ENCODE results near the gene PTAR1. TPM values are rescaled to one million over a fixed set of nuclear protein-coding genes. Genes with fewer than 3 reads are reported as not detected.

The PTAR1 gene
- total and polyA plus RNA-seq, 4 experiments from 2014 or later, result 11.0 to 80.0 (median 47.0) TPM

DNA sequence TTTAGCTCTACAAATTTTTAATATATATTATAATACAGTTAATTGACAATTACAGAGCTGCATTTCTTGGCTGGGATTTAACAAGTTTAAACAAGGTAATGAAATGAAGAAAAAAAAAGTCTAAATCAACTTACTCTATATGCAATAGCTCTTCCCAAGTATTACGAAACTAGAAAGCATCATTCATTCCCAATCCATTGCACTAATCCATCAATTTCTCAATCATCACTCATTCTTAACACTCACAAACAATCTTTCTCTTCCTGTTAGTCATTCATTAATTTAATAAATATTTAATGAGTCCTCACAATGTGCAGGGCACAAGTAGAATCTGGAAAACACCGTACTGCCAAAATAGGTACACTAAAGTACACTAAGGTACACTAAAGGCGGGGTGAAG, 44.7 kb downstream of the PTAR1 start:
- ChIA-PET POLR2A (ENCODE audit: partially characterized antibody) (no interaction called here), CTCF (ENCODE audit: partially characterized antibody) (no interaction called here)
- Mint-ChIP-seq H3K27me3 (no peaks in the 10 kb centered on the region), H3K36me3 (peaks cover 57 to 74% of the 10 kb centered on the region in 2 donors), H3K4me1 (peaks cover 0 to 4% (median 0%) of the 10 kb centered on the region in 4 donors), H3K4me3 (no peak overlapping the region), H3K27ac (no peak overlapping the region), H3K9me3 (no peaks in the 10 kb centered on the region)
- Histone ChIP-seq H3K4me3 (ENCODE audit: low read length in 2 of 2) (no peak overlapping the region), H3K27me3 (ENCODE audit: insufficient read depth, low read length) (no peaks in the 10 kb centered on the region), H3K9me3 (ENCODE audit: control insufficient read depth in 1 of 2, low read length in 2 of 2) (no peaks in the 10 kb centered on the region), H3K4me1 (ENCODE audit: insufficient read depth, low read length) (no peaks in the 10 kb centered on the region), H3K36me3 (ENCODE audit: insufficient read depth, low read length) (peaks cover 15% of the 10 kb centered on the region), H3K27ac (ENCODE audit: low read depth, low read length) (no peak overlapping the region)
- intact Hi-C loops (cut with micrococcal nuclease), result no loop called here
- no peak for DNase-seq

DNA sequence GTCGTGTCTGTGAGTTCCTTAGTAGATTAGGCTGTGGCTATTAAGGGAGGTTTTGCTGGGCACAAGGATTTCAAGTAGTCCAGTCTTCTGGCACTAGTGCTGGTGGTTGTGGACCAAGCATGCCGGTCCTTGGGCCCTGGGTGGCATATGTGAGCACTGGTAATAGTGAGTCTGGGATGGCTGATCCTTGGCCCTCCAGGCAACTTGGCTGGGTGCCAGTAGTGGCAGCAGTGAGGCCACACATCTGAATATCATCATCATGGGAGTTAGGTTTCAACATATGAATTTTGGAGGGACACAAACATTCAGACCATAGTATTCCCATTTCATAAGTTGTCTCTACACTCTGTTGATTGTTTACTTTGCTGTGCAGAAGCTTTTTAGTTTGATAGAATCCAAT, 62.3 kb downstream of the PTAR1 start:
- Mint-ChIP-seq H3K36me3 (peaks cover 4% of the 10 kb centered on the region in 2 donors), H3K4me3 (no peak overlapping the region), H3K27me3 (peaks cover 7 to 9% of the 10 kb centered on the region in 2 donors), H3K27ac (no peak overlapping the region), H3K4me1 (no peaks in the 10 kb centered on the region), H3K9me3 (peaks cover 0 to 75% (median 46%) of the 10 kb centered on the region in 8 donors)
- CTCF ChIA-PET (ENCODE audit: partially characterized antibody), result no interaction called here
- Histone ChIP-seq H3K4me1 (ENCODE audit: insufficient read depth, low read length) (no peaks in the 10 kb centered on the region), H3K27ac (ENCODE audit: low read depth, low read length) (no peak overlapping the region), H3K4me3 (ENCODE audit: low read length in 2 of 2) (no peak overlapping the region), H3K9me3 (ENCODE audit: control insufficient read depth in 1 of 2, low read length in 2 of 2) (peaks cover 0 to 11% of the 10 kb centered on the region in 2 donors), H3K27me3 (ENCODE audit: insufficient read depth, low read length) (no peaks in the 10 kb centered on the region), H3K36me3 (ENCODE audit: insufficient read depth, low read length) (no peaks in the 10 kb centered on the region)
- POLR2A ChIA-PET (ENCODE audit: partially characterized antibody), result no interaction called here
- no peak for DNase-seq
- intact Hi-C loops (cut with micrococcal nuclease), result no loop called here

DNA sequence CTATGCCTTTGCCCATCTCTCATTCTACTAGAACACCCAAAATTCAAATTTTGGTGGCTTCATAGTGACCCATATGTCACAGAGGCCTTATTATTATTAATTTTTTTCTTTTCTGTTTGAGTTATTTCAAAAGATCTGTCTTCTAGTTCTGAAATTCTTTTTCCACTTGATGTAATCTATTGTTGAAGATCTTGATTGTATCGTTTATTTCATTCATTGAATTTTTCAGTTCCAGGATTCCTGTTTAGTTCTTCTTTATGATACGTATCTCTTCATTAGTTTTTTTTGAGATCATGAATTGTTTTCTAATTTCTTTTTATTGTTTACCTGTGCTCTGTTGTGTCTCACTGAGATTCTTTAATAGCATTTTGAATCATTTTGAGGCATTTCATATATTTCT, 63.0 kb downstream of the PTAR1 start:
- CTCF ChIA-PET (ENCODE audit: partially characterized antibody), result no interaction called here
- H3K27me3 Mint-ChIP-seq, result peaks cover 8 to 12% of the 10 kb centered on the region in 2 donors
- H3K9me3 ChIP-seq (ENCODE audit: control insufficient read depth in 1 of 2, low read length in 2 of 2), result peaks cover 0 to 11% of the 10 kb centered on the region in 2 donors
- POLR2A ChIA-PET (ENCODE audit: partially characterized antibody), result no interaction called here
- no peak overlapping the region for H3K27ac ChIP-seq (ENCODE audit: low read depth, low read length)
- H3K4me3 Mint-ChIP-seq, result no peak overlapping the region
- H3K36me3 Mint-ChIP-seq, result peaks cover 3 to 4% of the 10 kb centered on the region in 2 donors
- intact Hi-C loops (cut with micrococcal nuclease), result no loop called here
- H3K36me3 ChIP-seq (ENCODE audit: insufficient read depth, low read length), result no peaks in the 10 kb centered on the region
- no peaks in the 10 kb centered on the region for H3K4me1 ChIP-seq (ENCODE audit: insufficient read depth, low read length)
- no peak overlapping the region for H3K27ac Mint-ChIP-seq
- no peaks in the 10 kb centered on the region for H3K27me3 ChIP-seq (ENCODE audit: insufficient read depth, low read length)
- H3K4me1 Mint-ChIP-seq, result no peaks in the 10 kb centered on the region
- peaks cover 0 to 70% (median 44%) of the 10 kb centered on the region in 8 donors for H3K9me3 Mint-ChIP-seq
- no peak overlapping the region for H3K4me3 ChIP-seq (ENCODE audit: low read length in 2 of 2)
- no peak for DNase-seq

DNA sequence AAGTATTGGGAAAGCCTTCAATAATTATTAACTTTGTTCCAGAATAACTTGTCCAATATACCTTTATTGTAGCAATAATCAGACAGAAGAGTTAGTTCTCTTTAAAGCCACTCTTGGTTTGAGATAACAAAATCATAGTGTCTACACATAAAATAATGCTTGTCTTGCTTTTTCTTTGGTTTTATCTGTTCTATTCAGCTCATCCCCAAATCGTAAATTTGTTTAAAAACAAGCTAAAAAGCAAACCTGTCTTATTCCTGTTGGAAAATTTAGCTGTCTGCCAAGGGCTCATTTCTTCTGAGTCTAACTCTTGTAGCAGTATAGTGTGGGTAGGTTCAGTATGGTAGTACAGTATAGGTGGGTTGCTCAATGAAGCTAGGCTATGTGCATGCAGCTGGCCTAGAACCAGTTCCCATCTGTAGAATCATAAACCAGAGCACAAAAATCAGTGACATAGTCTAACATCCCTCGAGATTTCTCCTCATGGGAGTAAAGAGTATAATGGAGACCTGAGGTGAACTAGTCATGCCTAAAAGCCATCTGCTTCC, 69.7 kb downstream of the PTAR1 start:
- no peak overlapping the region for H3K4me3 ChIP-seq (ENCODE audit: low read length in 2 of 2)
- H3K36me3 ChIP-seq (ENCODE audit: insufficient read depth, low read length), result no peaks in the 10 kb centered on the region
- CTCF ChIA-PET (ENCODE audit: partially characterized antibody), result interaction anchor here (1.2 kb wide), 1 partner anchor 17 kb away, joined by 3 read pairs; no protein-coding TSS in a partner anchor
- Mint-ChIP-seq H3K36me3 (no peaks in the 10 kb centered on the region), H3K27me3 (peaks cover 3 to 12% of the 10 kb centered on the region in 2 donors), H3K27ac (no peak overlapping the region), H3K4me1 (no peaks in the 10 kb centered on the region), H3K4me3 (no peak overlapping the region), H3K9me3 (peaks cover 0 to 18% (median 3%) of the 10 kb centered on the region in 8 donors)
- H3K27me3 ChIP-seq (ENCODE audit: insufficient read depth, low read length), result no peaks in the 10 kb centered on the region
- DNase-seq, result no peak
- intact Hi-C loops (cut with micrococcal nuclease), result no loop called here
- no peak overlapping the region for H3K27ac ChIP-seq (ENCODE audit: low read depth, low read length)
- no peaks in the 10 kb centered on the region for H3K4me1 ChIP-seq (ENCODE audit: insufficient read depth, low read length)
- POLR2A ChIA-PET (ENCODE audit: partially characterized antibody), result no interaction called here
- no peaks in the 10 kb centered on the region for H3K9me3 ChIP-seq (ENCODE audit: control insufficient read depth in 1 of 2, low read length in 2 of 2)

DNA sequence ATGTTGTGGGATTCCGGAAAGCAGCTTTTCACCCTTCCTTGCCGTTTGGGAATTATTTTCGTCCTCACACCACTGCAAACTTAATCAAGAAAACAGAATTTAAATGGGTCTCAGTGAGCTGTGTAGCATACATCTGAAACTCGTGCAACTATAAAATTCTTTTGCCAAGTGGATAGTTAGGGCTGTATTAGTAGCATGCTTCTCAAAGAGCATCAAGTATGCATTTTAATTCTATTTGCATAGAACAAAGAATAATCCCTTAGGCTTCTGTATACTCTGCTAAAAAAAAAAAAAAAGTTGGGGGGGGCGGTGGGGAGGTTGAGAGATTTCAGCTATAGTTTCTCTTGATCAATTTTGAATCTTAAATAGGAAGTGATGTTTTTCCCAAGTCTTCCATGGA, 75.9 kb downstream of the PTAR1 start:
- Mint-ChIP-seq H3K9me3 (no peaks in the 10 kb centered on the region), H3K36me3 (no peaks in the 10 kb centered on the region), H3K4me1 (no peaks in the 10 kb centered on the region), H3K4me3 (no peak overlapping the region), H3K27me3 (peaks cover 2 to 6% of the 10 kb centered on the region in 2 donors), H3K27ac (no peak overlapping the region)
- Histone ChIP-seq H3K4me1 (ENCODE audit: insufficient read depth, low read length) (no peaks in the 10 kb centered on the region), H3K27me3 (ENCODE audit: insufficient read depth, low read length) (no peaks in the 10 kb centered on the region), H3K4me3 (ENCODE audit: low read length in 2 of 2) (no peak overlapping the region), H3K9me3 (ENCODE audit: control insufficient read depth in 1 of 2, low read length in 2 of 2) (no peaks in the 10 kb centered on the region), H3K27ac (ENCODE audit: low read depth, low read length) (no peak overlapping the region), H3K36me3 (ENCODE audit: insufficient read depth, low read length) (no peaks in the 10 kb centered on the region)
- DNase-seq, result no peak
- ChIA-PET POLR2A (ENCODE audit: partially characterized antibody) (no interaction called here), CTCF (ENCODE audit: partially characterized antibody) (no interaction called here)
- intact Hi-C loops (cut with micrococcal nuclease), result no loop called here

DNA sequence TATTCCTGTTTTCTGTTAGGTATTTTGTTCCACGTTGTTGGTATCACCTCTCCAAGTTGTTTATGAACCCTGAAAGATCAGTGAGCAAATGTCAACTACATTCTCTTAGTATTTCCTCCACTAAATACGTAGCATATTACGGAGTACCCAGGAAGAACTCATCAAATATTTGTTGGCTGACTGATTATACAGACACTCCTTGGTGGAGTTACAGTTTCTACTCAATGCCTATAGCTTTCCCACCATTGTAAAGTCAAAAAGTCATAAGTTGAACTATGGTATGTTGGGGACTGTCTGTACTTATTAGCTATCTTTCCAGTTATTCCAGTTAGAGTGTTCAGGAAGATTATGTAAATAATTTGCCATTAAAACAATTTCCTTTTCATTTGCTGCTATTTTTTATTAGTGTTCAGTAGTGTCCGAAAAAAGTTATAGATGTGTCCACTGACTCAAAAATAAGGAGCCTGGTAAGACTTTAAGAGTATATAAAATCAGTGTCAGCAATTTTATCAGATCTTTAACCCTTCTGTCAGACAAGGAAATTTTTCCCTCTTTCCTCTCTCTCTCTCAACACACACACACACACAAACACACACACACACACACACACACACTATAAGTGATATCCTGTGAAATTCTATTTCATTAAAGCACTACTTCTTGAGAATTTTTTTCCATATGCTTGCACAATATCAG, 80.8 kb downstream of the PTAR1 start:
- ChIA-PET CTCF (ENCODE audit: partially characterized antibody) (no interaction called here), POLR2A (ENCODE audit: partially characterized antibody) (no interaction called here)
- no peak overlapping the region for H3K27ac Mint-ChIP-seq
- no peaks in the 10 kb centered on the region for H3K9me3 Mint-ChIP-seq
- no peaks in the 10 kb centered on the region for H3K36me3 Mint-ChIP-seq
- H3K4me3 ChIP-seq (ENCODE audit: low read length in 2 of 2), result no peak overlapping the region
- H3K9me3 ChIP-seq (ENCODE audit: control insufficient read depth in 1 of 2, low read length in 2 of 2), result no peaks in the 10 kb centered on the region
- no peaks in the 10 kb centered on the region for H3K36me3 ChIP-seq (ENCODE audit: insufficient read depth, low read length)
- no peak overlapping the region for H3K4me3 Mint-ChIP-seq
- H3K4me1 ChIP-seq (ENCODE audit: insufficient read depth, low read length), result no peaks in the 10 kb centered on the region
- no peak for DNase-seq
- no peak overlapping the region for H3K27ac ChIP-seq (ENCODE audit: low read depth, low read length)
- intact Hi-C loops (cut with micrococcal nuclease), result loop anchor here (10.0 kb wide), 1 partner anchor 736 kb away; the partner anchor contains the start of gene KLF9
- H3K27me3 Mint-ChIP-seq, result peaks cover 7 to 17% of the 10 kb centered on the region in 2 donors
- H3K27me3 ChIP-seq (ENCODE audit: insufficient read depth, low read length), result no peaks in the 10 kb centered on the region
- peaks cover 7 to 12% (median 8%) of the 10 kb centered on the region in 4 donors for H3K4me1 Mint-ChIP-seq

DNA sequence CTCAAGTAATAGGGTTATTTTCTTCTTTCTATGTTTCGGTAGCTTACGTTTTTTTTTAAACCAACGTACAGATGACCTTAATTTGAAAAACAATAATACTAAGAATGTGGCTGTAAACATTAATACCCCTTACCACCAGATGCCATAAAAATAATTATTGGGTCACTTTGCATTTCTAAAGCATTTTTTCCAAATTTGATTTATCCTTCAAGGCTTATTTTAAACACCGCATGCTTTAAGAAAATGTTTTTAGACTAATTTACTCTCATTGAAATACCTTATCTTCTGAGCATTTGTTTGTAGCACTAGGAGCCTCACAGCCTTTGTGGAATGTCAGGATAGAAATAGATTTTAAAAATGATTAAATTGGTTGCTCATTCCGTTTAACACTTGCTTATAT, 81.9 kb downstream of the PTAR1 start:
- Histone ChIP-seq H3K27ac (ENCODE audit: low read depth, low read length) (no peak overlapping the region), H3K9me3 (ENCODE audit: control insufficient read depth in 1 of 2, low read length in 2 of 2) (no peaks in the 10 kb centered on the region), H3K4me3 (ENCODE audit: low read length in 2 of 2) (no peak overlapping the region), H3K4me1 (ENCODE audit: insufficient read depth, low read length) (peaks cover 5% of the 10 kb centered on the region), H3K36me3 (ENCODE audit: insufficient read depth, low read length) (no peaks in the 10 kb centered on the region), H3K27me3 (ENCODE audit: insufficient read depth, low read length) (no peaks in the 10 kb centered on the region)
- no peak overlapping the region for H3K4me3 Mint-ChIP-seq
- intact Hi-C loops (cut with micrococcal nuclease), result loop anchor here (10.0 kb wide), 1 partner anchor 737 kb away; the partner anchor contains the start of gene KLF9
- H3K4me1 Mint-ChIP-seq, result peaks cover 9 to 16% (median 13%) of the 10 kb centered on the region in 4 donors
- no peaks in the 10 kb centered on the region for H3K36me3 Mint-ChIP-seq
- DNase-seq, result no peak
- H3K27me3 Mint-ChIP-seq, result peaks cover 5 to 14% of the 10 kb centered on the region in 2 donors
- POLR2A ChIA-PET (ENCODE audit: partially characterized antibody), result no interaction called here
- no peak overlapping the region for H3K27ac Mint-ChIP-seq
- H3K9me3 Mint-ChIP-seq, result no peaks in the 10 kb centered on the region
- CTCF ChIA-PET (ENCODE audit: partially characterized antibody), result no interaction called here
